ENCODE data around the gene MALSU1.

The MALSU1 gene

DNA sequence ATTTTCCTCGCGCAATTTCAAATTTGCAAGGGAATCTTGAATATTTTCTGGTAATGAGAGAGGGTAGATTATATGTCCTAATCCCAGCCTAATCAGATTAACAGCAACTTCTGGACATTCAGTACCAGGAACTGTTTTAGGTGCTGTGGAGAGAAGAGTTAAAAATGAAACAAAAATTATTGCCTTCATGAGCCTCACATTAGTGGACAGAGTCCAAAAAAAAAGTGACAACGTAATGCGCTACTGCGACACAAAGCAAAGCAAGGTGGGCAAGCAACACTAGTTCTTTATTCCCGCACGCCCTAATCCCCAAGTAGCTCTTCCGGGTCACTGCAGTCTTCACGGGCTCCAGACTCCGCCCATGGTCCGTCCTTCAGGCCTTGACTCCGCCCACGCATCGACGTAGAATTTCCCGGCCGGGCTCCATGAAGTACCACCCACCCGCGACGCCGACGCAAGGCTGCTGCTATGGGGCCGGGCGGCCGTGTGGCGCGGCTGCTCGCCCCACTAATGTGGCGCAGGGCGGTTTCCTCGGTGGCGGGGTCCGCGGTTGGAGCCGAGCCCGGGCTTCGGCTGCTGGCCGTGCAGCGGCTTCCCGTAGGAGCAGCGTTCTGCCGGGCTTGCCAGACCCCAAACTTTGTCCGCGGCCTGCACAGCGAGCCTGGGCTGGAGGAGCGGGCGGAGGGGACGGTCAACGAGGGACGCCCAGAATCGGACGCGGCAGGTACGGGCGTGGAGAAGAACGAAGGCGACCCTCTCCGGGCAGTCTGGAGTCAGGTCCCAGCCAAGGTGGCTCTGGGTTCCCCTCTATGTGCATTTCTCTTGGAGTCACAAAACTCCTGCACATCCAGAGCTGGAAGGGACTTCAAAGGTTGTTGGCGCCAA lies at the start of gene MALSU1:
MALSU1 (plus strand) TSS at position 455 of the 885 bp plus-strand sequence; CDS start at position 469, 14 bp downstream.
- peak within 1 kb of the TSS; percentile 92 for H3K4me3 ChIP-seq (ENCODE audit: low read depth, low read length)
- peak; percentile 99 for DNase-seq (ENCODE audit: low read depth)
- TF ChIP-seq, protein P1, sequence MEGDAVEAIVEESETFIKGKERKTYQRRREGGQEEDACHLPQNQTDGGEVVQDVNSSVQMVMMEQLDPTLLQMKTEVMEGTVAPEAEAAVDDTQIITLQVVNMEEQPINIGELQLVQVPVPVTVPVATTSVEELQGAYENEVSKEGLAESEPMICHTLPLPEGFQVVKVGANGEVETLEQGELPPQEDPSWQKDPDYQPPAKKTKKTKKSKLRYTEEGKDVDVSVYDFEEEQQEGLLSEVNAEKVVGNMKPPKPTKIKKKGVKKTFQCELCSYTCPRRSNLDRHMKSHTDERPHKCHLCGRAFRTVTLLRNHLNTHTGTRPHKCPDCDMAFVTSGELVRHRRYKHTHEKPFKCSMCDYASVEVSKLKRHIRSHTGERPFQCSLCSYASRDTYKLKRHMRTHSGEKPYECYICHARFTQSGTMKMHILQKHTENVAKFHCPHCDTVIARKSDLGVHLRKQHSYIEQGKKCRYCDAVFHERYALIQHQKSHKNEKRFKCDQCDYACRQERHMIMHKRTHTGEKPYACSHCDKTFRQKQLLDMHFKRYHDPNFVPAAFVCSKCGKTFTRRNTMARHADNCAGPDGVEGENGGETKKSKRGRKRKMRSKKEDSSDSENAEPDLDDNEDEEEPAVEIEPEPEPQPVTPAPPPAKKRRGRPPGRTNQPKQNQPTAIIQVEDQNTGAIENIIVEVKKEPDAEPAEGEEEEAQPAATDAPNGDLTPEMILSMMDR (IDR thresholded peaks at IDR 0.05; ENCODE audit: insufficient read depth, low read depth, low read length, missing control alignments): no peak

DNA sequence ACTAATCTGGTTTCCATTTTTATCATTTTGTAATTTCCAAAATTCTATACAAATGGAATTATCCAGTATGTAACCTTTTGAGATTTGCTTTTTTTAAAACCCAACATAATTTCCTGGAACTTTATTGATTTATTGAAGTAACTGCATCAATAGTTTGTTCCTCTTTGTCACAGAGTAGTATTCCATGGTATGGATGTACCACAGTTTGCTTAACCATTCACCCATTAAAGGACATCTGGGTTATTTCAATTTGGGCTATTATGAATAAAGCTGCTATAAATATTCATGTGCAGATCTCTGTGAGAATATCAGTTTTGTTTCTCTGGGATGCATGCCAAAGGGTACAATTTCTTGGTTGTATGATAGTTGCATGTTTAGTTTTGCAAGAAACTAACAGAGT lies 49.7 kb upstream of the MALSU1 start:
- H3K4me3 ChIP-seq (ENCODE audit: low read depth, low read length): no peak overlapping the region
- no peak for DNase-seq (ENCODE audit: low read depth)
- TF ChIP-seq, protein P1 (IDR thresholded peaks at IDR 0.05; ENCODE audit: insufficient read depth, low read depth, low read length, missing control alignments): no peak

DNA sequence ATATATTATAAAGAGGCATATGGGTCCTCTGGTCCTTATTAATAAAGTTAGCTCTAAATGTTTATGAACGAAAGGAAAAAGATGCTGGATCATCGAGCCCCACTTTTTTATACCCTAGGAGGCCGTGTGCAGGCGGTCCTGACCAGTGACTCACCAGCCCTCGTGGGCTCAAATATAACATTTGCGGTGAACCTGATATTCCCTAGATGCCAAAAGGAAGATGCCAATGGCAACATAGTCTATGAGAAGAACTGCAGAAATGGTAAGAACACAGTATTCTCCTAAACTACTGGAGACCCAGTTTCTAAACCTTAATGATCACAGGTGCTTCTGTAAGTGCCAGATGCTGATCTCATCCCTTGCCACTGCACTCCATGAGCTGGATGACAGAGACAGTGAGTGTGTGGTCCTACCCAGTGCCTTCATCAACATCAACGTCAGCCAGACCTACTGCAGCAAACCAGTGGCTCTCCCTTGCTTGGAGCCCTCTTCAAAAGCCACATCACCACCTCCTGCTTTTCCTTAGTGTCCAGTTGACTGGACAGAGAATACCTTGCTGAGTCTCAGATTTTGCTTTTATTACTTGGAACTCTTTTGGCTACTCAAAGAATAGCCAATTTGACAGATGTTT lies 45.0 kb upstream of the MALSU1 start:
- no peak overlapping the region for H3K4me3 ChIP-seq (ENCODE audit: low read depth, low read length)
- TF ChIP-seq, protein P1 (IDR thresholded peaks at IDR 0.05; ENCODE audit: insufficient read depth, low read depth, low read length, missing control alignments): no peak
- no peak for DNase-seq (ENCODE audit: low read depth)

DNA sequence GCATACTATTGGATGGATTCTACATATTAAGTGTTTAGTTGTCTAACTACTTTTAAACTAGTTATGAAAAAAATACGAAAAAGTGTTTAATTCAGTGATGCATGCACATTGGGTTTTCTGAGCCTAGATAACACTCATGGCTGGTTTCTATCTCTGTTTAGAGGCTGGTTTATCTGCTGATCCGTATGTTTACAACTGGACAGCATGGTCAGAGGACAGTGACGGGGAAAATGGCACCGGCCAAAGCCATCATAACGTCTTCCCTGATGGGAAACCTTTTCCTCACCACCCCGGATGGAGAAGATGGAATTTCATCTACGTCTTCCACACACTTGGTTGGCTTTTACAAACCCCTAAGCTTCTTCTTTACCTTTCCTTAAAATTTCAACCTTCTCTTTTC lies 42.4 kb upstream of the MALSU1 start:
- DNase-seq (ENCODE audit: low read depth): no peak
- TF ChIP-seq, protein P1 (IDR thresholded peaks at IDR 0.05; ENCODE audit: insufficient read depth, low read depth, low read length, missing control alignments): no peak
- no peak overlapping the region for H3K4me3 ChIP-seq (ENCODE audit: low read depth, low read length)

DNA sequence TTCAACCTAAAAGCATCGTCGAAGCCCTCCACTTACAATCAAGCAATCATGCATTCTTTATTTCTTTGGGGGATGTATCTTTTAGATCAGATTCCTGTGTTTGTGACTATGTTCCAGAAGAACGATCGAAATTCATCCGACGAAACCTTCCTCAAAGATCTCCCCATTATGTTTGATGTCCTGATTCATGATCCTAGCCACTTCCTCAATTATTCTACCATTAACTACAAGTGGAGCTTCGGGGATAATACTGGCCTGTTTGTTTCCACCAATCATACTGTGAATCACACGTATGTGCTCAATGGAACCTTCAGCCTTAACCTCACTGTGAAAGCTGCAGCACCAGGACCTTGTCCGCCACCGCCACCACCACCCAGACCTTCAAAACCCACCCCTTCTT lies 38.8 kb upstream of the MALSU1 start:
- TF ChIP-seq, protein P1 (IDR thresholded peaks at IDR 0.05; ENCODE audit: insufficient read depth, low read depth, low read length, missing control alignments): no peak
- no peak for DNase-seq (ENCODE audit: low read depth)
- H3K4me3 ChIP-seq (ENCODE audit: low read depth, low read length): no peak overlapping the region

DNA sequence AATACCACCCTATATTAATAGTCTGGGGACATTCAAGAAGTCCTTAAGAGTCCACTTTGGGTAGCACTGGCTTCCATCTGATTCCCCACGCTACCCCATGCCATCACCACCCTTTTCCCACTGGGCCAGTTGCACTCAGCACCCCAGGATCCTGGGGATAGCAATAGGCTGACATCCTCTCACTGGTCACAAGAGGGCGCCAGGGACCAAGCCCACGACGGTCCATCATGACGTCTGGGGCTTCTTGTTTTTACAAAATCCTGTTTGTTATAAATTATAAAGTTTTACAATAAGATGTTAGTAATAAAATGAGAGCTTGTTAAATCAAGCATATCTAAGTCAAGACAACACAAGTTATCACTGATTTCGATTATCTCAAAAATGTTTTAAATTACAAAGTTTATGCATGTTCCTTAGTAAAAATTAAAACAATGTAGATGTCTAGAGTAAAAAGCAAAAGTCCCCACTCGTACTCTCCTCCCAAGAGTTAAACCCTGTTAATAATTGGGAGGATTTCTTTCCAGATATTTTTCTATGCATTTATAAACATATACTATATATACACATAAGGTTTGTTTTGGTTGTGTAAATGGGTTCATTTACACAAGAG lies 37.2 kb upstream of the MALSU1 start:
- DNase-seq (ENCODE audit: low read depth): peak; percentile 82
- TF ChIP-seq, protein P1 (IDR thresholded peaks at IDR 0.05; ENCODE audit: insufficient read depth, low read depth, low read length, missing control alignments): peak; percentile 88
- H3K4me3 ChIP-seq (ENCODE audit: low read depth, low read length): no peak overlapping the region

All from GM12865 (cell line).